ENCODE results near the gene RLN3.
A peak's percentile ranks its signal among the peaks of the same experiment; 100 is the strongest.

Gene RLN3

GRCh38 chr19:13980340-13980739, 47.6 kb upstream of the RLN3 start:
- Histone ChIP-seq H2AK5ac (ENCODE audit: low read length, severe bottlenecking) (no peak overlapping the region), H2BK12ac (ENCODE audit: low read length in 2 of 2) (no peak overlapping the region), H3K18ac (ENCODE audit: low read depth in 1 of 2, low read length in 2 of 2) (no peak overlapping the region), H3K23ac (ENCODE audit: low read length in 2 of 2) (no peak overlapping the region), H4K91ac (ENCODE audit: low read length) (peak overlapping the region; percentile 25), H3K27ac (ENCODE audit: low read length, poor library complexity, severe bottlenecking) (no peak overlapping the region), H3K4me1 (ENCODE audit: control insufficient read depth, insufficient read depth, low read depth, low read length) (peaks cover 19% of the 10 kb centered on the region), H3K27me3 (ENCODE audit: control insufficient read depth in 1 of 2, insufficient read depth in 1 of 2, low read length in 2 of 2) (peaks cover 0 to 8% of the 10 kb centered on the region in 2 experiments), H3K36me3 (ENCODE audit: control insufficient read depth in 1 of 2, insufficient read depth in 2 of 2, low read depth in 1 of 2, low read length in 2 of 2) (peaks cover 15 to 58% of the 10 kb centered on the region in 2 experiments), H3K79me1 (replicated peaks; ENCODE audit: low read length, poor library complexity, severe bottlenecking) (peaks cover 4% of the 10 kb centered on the region), H3K9me3 (ENCODE audit: control insufficient read depth, low read length) (no peaks in the 10 kb centered on the region), H2BK15ac (ENCODE audit: low read depth, poor library complexity, severe bottlenecking) (no peak overlapping the region), H2AFZ (ENCODE audit: low read depth, low read length) (no peak overlapping the region), H3K4me3 (ENCODE audit: insufficient read depth in 1 of 2, low read depth in 1 of 2, low read length in 2 of 2) (no peak overlapping the region), H3K9ac (ENCODE audit: low read length) (no peak overlapping the region), H3K4ac (ENCODE audit: low read depth in 1 of 2, low read length in 2 of 2) (no peak overlapping the region), H4K8ac (ENCODE audit: low read length) (no peak overlapping the region), H3K4me2 (ENCODE audit: low read length, poor library complexity, severe bottlenecking) (no peak overlapping the region), H2BK5ac (ENCODE audit: low read depth, low read length, poor library complexity, severe bottlenecking) (no peak overlapping the region), H2BK120ac (ENCODE audit: low read depth, low read length) (no peak overlapping the region), H3K14ac (ENCODE audit: low read length in 2 of 2) (no peak overlapping the region)
- DNase-seq: no peak
- 94% methylated on average over 14 of the region's 15 CpGs for WGBS

GRCh38 chr19:13981021-13981420, 46.9 kb upstream of the RLN3 start:
- Histone ChIP-seq H3K36me3 (ENCODE audit: control insufficient read depth in 1 of 2, insufficient read depth in 2 of 2, low read depth in 1 of 2, low read length in 2 of 2) (peaks cover 11 to 52% of the 10 kb centered on the region in 2 experiments), H3K4ac (ENCODE audit: low read depth in 1 of 2, low read length in 2 of 2) (no peak overlapping the region), H3K4me1 (ENCODE audit: control insufficient read depth, insufficient read depth, low read depth, low read length) (peaks cover 26% of the 10 kb centered on the region), H3K4me2 (ENCODE audit: low read length, poor library complexity, severe bottlenecking) (no peak overlapping the region), H3K18ac (ENCODE audit: low read depth in 1 of 2, low read length in 2 of 2) (no peak overlapping the region), H3K23ac (ENCODE audit: low read length in 2 of 2) (no peak overlapping the region), H2BK120ac (ENCODE audit: low read depth, low read length) (no peak overlapping the region), H3K9me3 (ENCODE audit: control insufficient read depth, low read length) (no peaks in the 10 kb centered on the region), H2AFZ (ENCODE audit: low read depth, low read length) (no peak overlapping the region), H2AK5ac (ENCODE audit: low read length, severe bottlenecking) (no peak overlapping the region), H2BK12ac (ENCODE audit: low read length in 2 of 2) (no peak overlapping the region), H3K79me1 (replicated peaks; ENCODE audit: low read length, poor library complexity, severe bottlenecking) (peaks cover 2% of the 10 kb centered on the region), H3K4me3 (ENCODE audit: insufficient read depth in 1 of 2, low read depth in 1 of 2, low read length in 2 of 2) (no peak overlapping the region), H3K9ac (ENCODE audit: low read length) (no peak overlapping the region), H3K14ac (ENCODE audit: low read length in 2 of 2) (no peak overlapping the region), H3K27me3 (ENCODE audit: control insufficient read depth in 1 of 2, insufficient read depth in 1 of 2, low read length in 2 of 2) (peaks cover 0 to 8% of the 10 kb centered on the region in 2 experiments), H4K91ac (ENCODE audit: low read length) (no peak overlapping the region), H3K27ac (ENCODE audit: low read length, poor library complexity, severe bottlenecking) (no peak overlapping the region), H2BK5ac (ENCODE audit: low read depth, low read length, poor library complexity, severe bottlenecking) (no peak overlapping the region), H4K8ac (ENCODE audit: low read length) (no peak overlapping the region), H2BK15ac (ENCODE audit: low read depth, poor library complexity, severe bottlenecking) (no peak overlapping the region)
- 97% methylated on average over 5 of the region's 5 CpGs for WGBS
- no peak for DNase-seq

GRCh38 chr19:13981467-13981866, 46.5 kb upstream of the RLN3 start:
- H3K79me1 ChIP-seq (replicated peaks; ENCODE audit: low read length, poor library complexity, severe bottlenecking): peaks cover 2% of the 10 kb centered on the region
- no peak overlapping the region for H2BK12ac ChIP-seq (ENCODE audit: low read length in 2 of 2)
- H2BK15ac ChIP-seq (ENCODE audit: low read depth, poor library complexity, severe bottlenecking): no peak overlapping the region
- no peak overlapping the region for H3K18ac ChIP-seq (ENCODE audit: low read depth in 1 of 2, low read length in 2 of 2)
- no peak overlapping the region for H2BK120ac ChIP-seq (ENCODE audit: low read depth, low read length)
- H3K4me2 ChIP-seq (ENCODE audit: low read length, poor library complexity, severe bottlenecking): no peak overlapping the region
- H3K4me3 ChIP-seq (ENCODE audit: insufficient read depth in 1 of 2, low read depth in 1 of 2, low read length in 2 of 2): no peak overlapping the region
- no peak overlapping the region for H3K4ac ChIP-seq (ENCODE audit: low read depth in 1 of 2, low read length in 2 of 2)
- no peaks in the 10 kb centered on the region for H3K9me3 ChIP-seq (ENCODE audit: control insufficient read depth, low read length)
- no peak overlapping the region for H3K14ac ChIP-seq (ENCODE audit: low read length in 2 of 2)
- H2AFZ ChIP-seq (ENCODE audit: low read depth, low read length): no peak overlapping the region
- no peak for DNase-seq
- no peak overlapping the region for H4K91ac ChIP-seq (ENCODE audit: low read length)
- no peak overlapping the region for H3K23ac ChIP-seq (ENCODE audit: low read length in 2 of 2)
- peaks cover 7 to 47% of the 10 kb centered on the region in 2 experiments for H3K36me3 ChIP-seq (ENCODE audit: control insufficient read depth in 1 of 2, insufficient read depth in 2 of 2, low read depth in 1 of 2, low read length in 2 of 2)
- no peak overlapping the region for H3K27ac ChIP-seq (ENCODE audit: low read length, poor library complexity, severe bottlenecking)
- H3K9ac ChIP-seq (ENCODE audit: low read length): no peak overlapping the region
- peaks cover 29% of the 10 kb centered on the region for H3K4me1 ChIP-seq (ENCODE audit: control insufficient read depth, insufficient read depth, low read depth, low read length)
- no peak overlapping the region for H2AK5ac ChIP-seq (ENCODE audit: low read length, severe bottlenecking)
- H4K8ac ChIP-seq (ENCODE audit: low read length): no peak overlapping the region
- no peak overlapping the region for H2BK5ac ChIP-seq (ENCODE audit: low read depth, low read length, poor library complexity, severe bottlenecking)
- H3K27me3 ChIP-seq (ENCODE audit: control insufficient read depth in 1 of 2, insufficient read depth in 1 of 2, low read length in 2 of 2): peaks cover 0 to 8% of the 10 kb centered on the region in 2 experiments
- WGBS: 81% methylated on average over 9 of the region's 9 CpGs

DNA sequence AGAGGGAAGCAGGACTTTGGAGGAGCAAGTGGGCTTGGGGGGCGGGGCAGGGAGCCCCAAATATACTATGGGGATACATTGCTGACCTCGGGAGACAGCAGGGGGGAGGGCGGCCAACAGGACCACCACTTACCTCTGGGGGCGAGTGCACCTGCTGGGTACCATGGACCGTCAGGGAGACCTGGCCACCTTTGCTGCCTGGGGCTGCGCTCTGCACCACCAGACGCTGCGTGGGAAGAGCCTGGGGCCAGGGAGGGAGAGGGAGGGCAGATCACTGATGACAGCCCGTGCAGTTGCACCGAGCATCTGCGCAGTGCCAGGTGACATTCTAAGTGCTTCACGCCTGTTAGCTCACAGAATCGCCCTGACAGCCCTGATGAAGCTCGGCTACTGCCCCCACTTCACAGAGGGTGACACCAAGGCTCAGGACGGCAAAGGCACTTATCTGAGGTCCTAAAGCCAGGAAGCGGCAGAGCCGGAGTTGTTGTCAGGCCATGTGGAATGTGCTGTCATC, 45.9 kb upstream of the RLN3 start:
- H3K79me1 ChIP-seq (replicated peaks; ENCODE audit: low read length, poor library complexity, severe bottlenecking): peaks cover 2% of the 10 kb centered on the region
- peaks cover 0 to 8% of the 10 kb centered on the region in 2 experiments for H3K27me3 ChIP-seq (ENCODE audit: control insufficient read depth in 1 of 2, insufficient read depth in 1 of 2, low read length in 2 of 2)
- H3K4me2 ChIP-seq (ENCODE audit: low read length, poor library complexity, severe bottlenecking): no peak overlapping the region
- no peak for DNase-seq
- H2BK12ac ChIP-seq (ENCODE audit: low read length in 2 of 2): no peak overlapping the region
- no peak overlapping the region for H4K91ac ChIP-seq (ENCODE audit: low read length)
- no peak overlapping the region for H3K4me3 ChIP-seq (ENCODE audit: insufficient read depth in 1 of 2, low read depth in 1 of 2, low read length in 2 of 2)
- H4K8ac ChIP-seq (ENCODE audit: low read length): no peak overlapping the region
- H2AFZ ChIP-seq (ENCODE audit: low read depth, low read length): no peak overlapping the region
- H3K18ac ChIP-seq (ENCODE audit: low read depth in 1 of 2, low read length in 2 of 2): no peak overlapping the region
- H3K36me3 ChIP-seq (ENCODE audit: control insufficient read depth in 1 of 2, insufficient read depth in 2 of 2, low read depth in 1 of 2, low read length in 2 of 2): peaks cover 6 to 45% of the 10 kb centered on the region in 2 experiments
- no peak overlapping the region for H3K9ac ChIP-seq (ENCODE audit: low read length)
- WGBS: 94% methylated on average over 17 of the region's 17 CpGs
- no peaks in the 10 kb centered on the region for H3K9me3 ChIP-seq (ENCODE audit: control insufficient read depth, low read length)
- no peak overlapping the region for H2BK5ac ChIP-seq (ENCODE audit: low read depth, low read length, poor library complexity, severe bottlenecking)
- H3K4ac ChIP-seq (ENCODE audit: low read depth in 1 of 2, low read length in 2 of 2): no peak overlapping the region
- no peak overlapping the region for H2BK15ac ChIP-seq (ENCODE audit: low read depth, poor library complexity, severe bottlenecking)
- H2AK5ac ChIP-seq (ENCODE audit: low read length, severe bottlenecking): no peak overlapping the region
- no peak overlapping the region for H3K14ac ChIP-seq (ENCODE audit: low read length in 2 of 2)
- H3K23ac ChIP-seq (ENCODE audit: low read length in 2 of 2): no peak overlapping the region
- H3K4me1 ChIP-seq (ENCODE audit: control insufficient read depth, insufficient read depth, low read depth, low read length): peaks cover 34% of the 10 kb centered on the region
- H3K27ac ChIP-seq (ENCODE audit: low read length, poor library complexity, severe bottlenecking): no peak overlapping the region
- no peak overlapping the region for H2BK120ac ChIP-seq (ENCODE audit: low read depth, low read length)
